ENCODE results near the gene IGFLR1. TPM values are rescaled to one million over a fixed set of nuclear protein-coding genes. Genes with fewer than 3 reads are reported as not detected.

The IGFLR1 gene
- total and polyA plus RNA-seq, 2 of the 4 experiments (the other 2 are of a cell fraction) = 0.72 to 2.7 TPM

GRCh38 chr19:35715355-35715809 is 26.9 kb downstream of the IGFLR1 start:
- Histone ChIP-seq H2AK5ac (ENCODE audit: low read depth, low read length) (no peak overlapping the region), H2BK120ac (ENCODE audit: low read depth, low read length) (no peak overlapping the region), H3K14ac (replicated peaks; ENCODE audit: low read depth, low read length) (no peak overlapping the region), H4K5ac (ENCODE audit: low read depth, low read length) (no peak overlapping the region), H3K56ac (ENCODE audit: extremely low read depth, insufficient read depth, low read length) (no peak overlapping the region), H4K91ac (ENCODE audit: insufficient read depth, low read depth, low read length) (no peak overlapping the region), H2AK9ac (replicated peaks; ENCODE audit: low read depth, low read length, poor library complexity) (no peak overlapping the region), H3K9me3 (ENCODE audit: control insufficient read depth, insufficient read depth, low read length) (no peaks in the 10 kb centered on the region), H3K18ac (ENCODE audit: low read depth, low read length) (no peak overlapping the region), H3K4me2 (ENCODE audit: low read depth, low read length) (no peak overlapping the region), H4K8ac (ENCODE audit: low read depth in 2 of 2, low read length in 2 of 2) (no peak overlapping the region), H2BK15ac (ENCODE audit: low read depth, low read length) (no peak overlapping the region), H2AFZ (replicated peaks; ENCODE audit: low read length, poor library complexity) (no peak overlapping the region), H4K20me1 (ENCODE audit: insufficient read depth, low read length) (peaks cover 13% of the 10 kb centered on the region), H3K4ac (ENCODE audit: low read depth, low read length) (no peak overlapping the region), H3K36me3 (ENCODE audit: control insufficient read depth, insufficient read depth, low read length) (peaks cover 3% of the 10 kb centered on the region; the same call in 1 of the 2 replicates), H3K4me1 (ENCODE audit: control insufficient read depth, insufficient read depth, low read length) (peaks cover 14% of the 10 kb centered on the region), H3K23ac (ENCODE audit: low read depth, low read length) (no peak overlapping the region), H3K9ac (ENCODE audit: low read depth, low read length) (no peak overlapping the region), H3K9me1 (ENCODE audit: insufficient read depth, low read length) (no peaks in the 10 kb centered on the region; the same call in 1 of the 2 replicates), H3K27me3 (ENCODE audit: control insufficient read depth, insufficient read depth, low read length) (no peaks in the 10 kb centered on the region), H3K4me3 (ENCODE audit: insufficient read depth, low read depth, low read length) (no peak overlapping the region), H2BK5ac (ENCODE audit: low read depth, low read length, poor library complexity, severe bottlenecking) (no peak overlapping the region), H2BK20ac (ENCODE audit: low read depth, low read length) (no peak overlapping the region), H3K79me1 (ENCODE audit: low read depth in 1 of 2, low read length in 2 of 2) (peaks cover 4 to 30% of the 10 kb centered on the region in 2 experiments; a peak in 2 of 4 replicates), H3K27ac (ENCODE audit: insufficient read depth, low read length) (no peak overlapping the region)
- ATAC-seq (ENCODE audit: low read depth) = no peak
- dilution Hi-C loops (cut with HindIII; ENCODE audit: low sequenced_read_pairs, unreplicated experiment) = no loop called here
- TF ChIP-seq SMC3 (IDR thresholded peaks at IDR 0.05; ENCODE audit: low read depth, low read length) (no peak), USF2 (IDR thresholded peaks at IDR 0.05; ENCODE audit: low read depth, low read length) (no peak), ELK1 (IDR thresholded peaks at IDR 0.05; ENCODE audit: borderline replicate concordance, low read depth, low read length) (no peak), MXI1 (IDR thresholded peaks at IDR 0.05; ENCODE audit: borderline replicate concordance, low read depth, low read length) (no peak), MAFK (IDR thresholded peaks at IDR 0.05; ENCODE audit: low read depth, low read length) (no peak), MAZ (IDR thresholded peaks at IDR 0.05; ENCODE audit: borderline replicate concordance, low read depth, low read length) (no peak), CHD1 (IDR thresholded peaks at IDR 0.05; ENCODE audit: low read depth, low read length) (no peak), BHLHE40 (IDR thresholded peaks at IDR 0.05; ENCODE audit: low read depth, low read length) (no peak), POLR2A (IDR thresholded peaks at IDR 0.05; ENCODE audit: low read depth, low read length) (no peak), RAD21 (IDR thresholded peaks at IDR 0.05; ENCODE audit: low read length) (no peak), RFX5 (IDR thresholded peaks at IDR 0.05; ENCODE audit: low read depth, low read length) (no peak), FOS (IDR thresholded peaks at IDR 0.05; ENCODE audit: low read depth, low read length) (no peak), CTCF (conservative IDR thresholded peaks at IDR 0.05; ENCODE audit: low read depth, low read length) (no peak), CEBPB (IDR thresholded peaks at IDR 0.05; ENCODE audit: low read depth, low read length) (no peak), NFE2L2 (IDR thresholded peaks at IDR 0.05; ENCODE audit: low read depth, low read length) (no peak), RCOR1 (IDR thresholded peaks at IDR 0.05; ENCODE audit: insufficient replicate concordance, low read length) (no peak)
- no TSS peak for BruUV-seq (replicated peaks)
- CTCF ChIA-PET = no interaction called here
- POLR2A ChIA-PET (ENCODE audit: unreplicated experiment) = no interaction called here
- no CpG with 5 or more reads among the region's 7 CpGs for WGBS, 2 experiments (ENCODE audit: extremely low coverage in 2 of 2, insufficient read length in 1 of 2)
- intact Hi-C loops (cut with micrococcal nuclease) = no loop called here
- no peak for DNase-seq
- in situ Hi-C loops (cut with MboI; ENCODE audit: low sequenced_read_pairs) = loop anchor here (5.0 kb wide), 1 partner anchor 168 kb away; the partner anchor contains the start of gene TMEM147
